Ishikawa (cell line): ENCODE data around the gene SCOC.

ENCODE experiments used
- CEBPB ChIP-seq: IDR thresholded peaks from 2 replicates; pipeline ENCODE4 v1.6.1; 2012
- CREB1 ChIP-seq: IDR thresholded peaks from 2 replicates; pipeline ENCODE4 v1.6.1; 2012; ENCODE audit warnings: low read depth
- EGR1 ChIP-seq: IDR thresholded peaks from 2 replicates; pipeline ENCODE4 v1.6.1; 2012
- EP300 ChIP-seq: IDR thresholded peaks from 2 replicates; pipeline ENCODE4 v1.6.1; 2012; ENCODE audit warnings: borderline replicate concordance
- FOXM1 ChIP-seq: IDR thresholded peaks from 2 replicates; pipeline ENCODE4 v1.6.1; 2012; ENCODE audit warnings: low read depth, borderline replicate concordance
- NFIC ChIP-seq: IDR thresholded peaks from 2 replicates; pipeline ENCODE4 v1.6.1; 2012
- RAD21 ChIP-seq: IDR thresholded peaks from 2 replicates; pipeline ENCODE4 v1.6.1; 2012; ENCODE audit warnings: low read depth
- TAF1 ChIP-seq: IDR thresholded peaks from 2 replicates; pipeline ENCODE4 v1.6.1; 2012; ENCODE audit warnings: low read depth, mild to moderate bottlenecking
- TCF12 ChIP-seq: IDR thresholded peaks from 2 replicates; pipeline ENCODE4 v1.6.1; 2012; ENCODE audit warnings: low read depth
- TEAD4 ChIP-seq: IDR thresholded peaks from 2 replicates; pipeline ENCODE4 v1.6.1; 2012
- YY1 ChIP-seq: IDR thresholded peaks from 2 replicates; pipeline ENCODE4 v1.6.1; 2012; ENCODE audit warnings: low read depth
- ZBTB7A ChIP-seq: IDR thresholded peaks from 2 replicates; pipeline ENCODE4 v1.6.1; 2012; ENCODE audit warnings: low read depth
- TF ChIP-seq, protein P1 (sequence below): IDR thresholded peaks from 2 replicates; pipeline ENCODE4 v1.6.1; 2012
- TF ChIP-seq, protein P2 (sequence below): IDR thresholded peaks from 2 replicates; pipeline ENCODE4 v1.6.1; 2012; ENCODE audit warnings: low read depth, mild to moderate bottlenecking
- TF ChIP-seq, protein P3 (sequence below): IDR thresholded peaks from 2 replicates; pipeline ENCODE4 v1.6.1; 2012

The SCOC gene

DNA sequence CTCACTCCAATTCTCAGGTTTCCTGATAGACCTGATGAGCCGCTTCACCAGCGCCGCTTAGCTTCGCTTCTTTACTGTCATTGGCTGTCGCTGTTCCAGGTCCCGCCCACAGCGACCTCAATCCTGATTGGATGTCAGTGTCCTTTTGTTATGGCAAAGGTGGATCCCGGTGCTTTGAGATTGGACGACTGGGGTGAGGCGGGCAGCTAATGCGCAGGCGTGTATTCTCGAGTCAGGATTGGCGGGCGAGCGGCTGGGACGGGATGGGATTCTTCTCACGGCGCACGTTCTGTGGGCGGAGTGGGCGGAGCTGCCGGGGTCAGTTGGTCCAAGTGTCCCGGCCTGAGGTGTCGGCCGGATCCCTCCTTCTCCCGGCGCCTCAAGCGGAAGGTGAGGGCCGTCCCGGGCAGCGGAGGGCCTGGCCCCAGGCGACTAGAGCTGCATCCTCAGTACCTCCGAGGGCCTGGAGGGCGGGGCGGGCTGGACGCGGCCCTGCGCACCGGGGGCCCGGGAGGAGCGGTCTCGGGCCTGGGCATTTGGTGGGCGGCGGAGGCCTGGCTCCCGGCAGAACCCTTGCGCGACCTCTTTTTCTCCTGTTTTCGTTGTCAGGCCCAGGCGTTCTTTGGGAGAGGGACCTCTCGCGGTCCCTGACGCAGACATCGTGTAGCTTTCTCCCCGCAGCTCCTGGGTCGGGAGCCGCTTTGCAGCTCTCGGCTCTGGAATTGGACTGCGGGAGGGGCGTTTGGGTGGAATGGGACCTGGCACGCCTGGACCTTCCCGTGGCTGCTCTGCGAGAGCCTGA, at the start of gene SCOC:
TSS of gene SCOC (plus strand) at position 319 of the 802 bp plus-strand sequence. CDS start 5,525 bp downstream, outside the sequence.
- TF ChIP-seq, protein P1, sequence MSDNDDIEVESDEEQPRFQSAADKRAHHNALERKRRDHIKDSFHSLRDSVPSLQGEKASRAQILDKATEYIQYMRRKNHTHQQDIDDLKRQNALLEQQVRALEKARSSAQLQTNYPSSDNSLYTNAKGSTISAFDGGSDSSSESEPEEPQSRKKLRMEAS = no peak; the same call in 1 of the 2 replicates
- TF ChIP-seq ZBTB7A (no peak), CREB1 (peak; percentile 52; the same call in 1 of the 2 replicates), TEAD4 (no peak), FOXM1 (no peak), EP300 (no peak), TAF1 (peak; percentile 75), RAD21 (no peak), TCF12 (peak; percentile 5), EGR1 (peak; percentile 87), NFIC (no peak), YY1 (no peak), CEBPB (no peak)
- TF ChIP-seq, protein P2, sequence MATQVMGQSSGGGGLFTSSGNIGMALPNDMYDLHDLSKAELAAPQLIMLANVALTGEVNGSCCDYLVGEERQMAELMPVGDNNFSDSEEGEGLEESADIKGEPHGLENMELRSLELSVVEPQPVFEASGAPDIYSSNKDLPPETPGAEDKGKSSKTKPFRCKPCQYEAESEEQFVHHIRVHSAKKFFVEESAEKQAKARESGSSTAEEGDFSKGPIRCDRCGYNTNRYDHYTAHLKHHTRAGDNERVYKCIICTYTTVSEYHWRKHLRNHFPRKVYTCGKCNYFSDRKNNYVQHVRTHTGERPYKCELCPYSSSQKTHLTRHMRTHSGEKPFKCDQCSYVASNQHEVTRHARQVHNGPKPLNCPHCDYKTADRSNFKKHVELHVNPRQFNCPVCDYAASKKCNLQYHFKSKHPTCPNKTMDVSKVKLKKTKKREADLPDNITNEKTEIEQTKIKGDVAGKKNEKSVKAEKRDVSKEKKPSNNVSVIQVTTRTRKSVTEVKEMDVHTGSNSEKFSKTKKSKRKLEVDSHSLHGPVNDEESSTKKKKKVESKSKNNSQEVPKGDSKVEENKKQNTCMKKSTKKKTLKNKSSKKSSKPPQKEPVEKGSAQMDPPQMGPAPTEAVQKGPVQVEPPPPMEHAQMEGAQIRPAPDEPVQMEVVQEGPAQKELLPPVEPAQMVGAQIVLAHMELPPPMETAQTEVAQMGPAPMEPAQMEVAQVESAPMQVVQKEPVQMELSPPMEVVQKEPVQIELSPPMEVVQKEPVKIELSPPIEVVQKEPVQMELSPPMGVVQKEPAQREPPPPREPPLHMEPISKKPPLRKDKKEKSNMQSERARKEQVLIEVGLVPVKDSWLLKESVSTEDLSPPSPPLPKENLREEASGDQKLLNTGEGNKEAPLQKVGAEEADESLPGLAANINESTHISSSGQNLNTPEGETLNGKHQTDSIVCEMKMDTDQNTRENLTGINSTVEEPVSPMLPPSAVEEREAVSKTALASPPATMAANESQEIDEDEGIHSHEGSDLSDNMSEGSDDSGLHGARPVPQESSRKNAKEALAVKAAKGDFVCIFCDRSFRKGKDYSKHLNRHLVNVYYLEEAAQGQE = no peak; the same call in 1 of the 2 replicates
- TF ChIP-seq, protein P3, sequence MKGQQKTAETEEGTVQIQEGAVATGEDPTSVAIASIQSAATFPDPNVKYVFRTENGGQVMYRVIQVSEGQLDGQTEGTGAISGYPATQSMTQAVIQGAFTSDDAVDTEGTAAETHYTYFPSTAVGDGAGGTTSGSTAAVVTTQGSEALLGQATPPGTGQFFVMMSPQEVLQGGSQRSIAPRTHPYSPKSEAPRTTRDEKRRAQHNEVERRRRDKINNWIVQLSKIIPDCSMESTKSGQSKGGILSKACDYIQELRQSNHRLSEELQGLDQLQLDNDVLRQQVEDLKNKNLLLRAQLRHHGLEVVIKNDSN = no peak

DNA sequence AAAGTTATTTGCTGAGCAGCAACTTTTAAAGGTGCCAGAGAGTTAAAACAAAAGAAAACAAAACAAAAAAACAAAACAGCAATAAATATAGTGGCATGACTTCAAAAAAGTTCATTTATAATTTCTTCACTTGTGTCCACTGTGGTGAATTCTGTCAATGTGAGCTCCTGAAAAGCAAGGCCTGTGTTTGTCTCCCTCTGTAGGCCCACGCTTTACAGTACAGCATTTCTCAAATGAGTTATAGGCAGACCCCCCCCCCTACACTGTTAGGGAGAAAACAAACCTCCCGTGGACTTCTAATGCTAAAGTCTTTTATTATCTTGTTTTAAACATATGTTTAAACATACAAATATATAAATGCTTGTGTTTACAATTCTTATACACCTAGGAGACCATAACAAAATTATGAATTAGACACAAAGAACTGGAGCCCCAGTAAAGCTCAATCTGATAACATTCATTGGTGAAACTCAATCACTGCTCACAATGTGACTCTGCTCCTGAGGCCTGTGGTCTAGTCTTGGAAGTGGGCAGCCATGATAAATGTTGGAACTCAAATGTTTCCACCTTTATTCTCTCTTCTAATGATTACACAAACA, 47.0 kb upstream of the SCOC start:
- TF ChIP-seq RAD21 = peak; percentile 61
- TF ChIP-seq ZBTB7A = no peak

DNA sequence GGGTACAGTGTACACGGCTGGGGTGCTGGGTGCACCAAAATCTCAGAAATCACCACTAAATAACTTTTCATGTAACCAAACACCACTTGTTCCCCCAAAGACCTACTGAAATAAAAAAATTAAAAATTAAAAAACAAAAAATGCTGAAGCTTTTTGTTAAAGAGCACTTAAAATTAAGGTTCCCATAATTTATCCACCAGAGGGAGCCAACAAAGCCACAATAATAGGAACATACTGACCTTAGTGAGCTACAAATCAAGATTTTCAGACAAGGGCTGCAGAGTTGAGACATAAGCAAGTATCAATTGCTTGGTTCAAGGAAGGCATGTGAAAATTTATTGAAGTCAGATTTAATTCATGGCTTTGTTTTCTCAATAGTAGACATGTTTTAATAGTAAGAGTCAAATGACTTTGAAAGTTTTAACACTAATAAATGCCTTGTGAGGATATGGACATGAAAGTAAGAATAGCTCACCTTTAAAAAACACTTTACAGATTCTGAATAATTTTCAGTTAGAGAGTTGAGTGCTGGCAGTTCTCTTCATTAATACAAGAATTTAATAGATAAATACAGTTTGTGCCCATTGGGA, 43.0 kb upstream of the SCOC start:
- no peak for TF ChIP-seq EGR1
- peak; percentile 38 for TF ChIP-seq RAD21

DNA sequence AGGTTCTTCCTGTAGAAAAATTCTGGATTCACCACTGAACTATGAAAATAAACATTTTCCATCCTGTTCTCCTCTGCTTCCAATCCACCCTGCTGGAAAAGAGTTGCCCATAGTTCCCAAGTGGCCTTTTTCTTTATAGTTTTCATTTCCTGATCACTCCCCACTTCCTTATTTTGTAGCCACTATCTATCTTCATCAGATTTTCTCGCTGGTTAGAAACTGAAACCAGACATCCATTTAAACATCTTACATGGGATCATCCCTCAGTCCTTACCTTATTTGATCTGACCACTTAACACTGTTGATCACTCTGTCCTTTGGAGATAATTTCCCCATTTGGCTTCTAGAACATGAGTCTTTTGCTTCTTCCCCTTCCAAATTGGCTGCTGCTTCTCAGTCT, 42.2 kb upstream of the SCOC start:
- TF ChIP-seq TEAD4 = no peak
- no peak for TF ChIP-seq EGR1
- TF ChIP-seq, protein P2 = no peak
- TF ChIP-seq TAF1 = no peak
- no peak for TF ChIP-seq CREB1
- TF ChIP-seq, protein P1 = no peak
- no peak for TF ChIP-seq ZBTB7A
- TF ChIP-seq NFIC = no peak
- TF ChIP-seq, protein P3 = no peak
- TF ChIP-seq FOXM1 = no peak
- no peak for TF ChIP-seq RAD21
- TF ChIP-seq CEBPB = no peak
- no peak for TF ChIP-seq YY1

DNA sequence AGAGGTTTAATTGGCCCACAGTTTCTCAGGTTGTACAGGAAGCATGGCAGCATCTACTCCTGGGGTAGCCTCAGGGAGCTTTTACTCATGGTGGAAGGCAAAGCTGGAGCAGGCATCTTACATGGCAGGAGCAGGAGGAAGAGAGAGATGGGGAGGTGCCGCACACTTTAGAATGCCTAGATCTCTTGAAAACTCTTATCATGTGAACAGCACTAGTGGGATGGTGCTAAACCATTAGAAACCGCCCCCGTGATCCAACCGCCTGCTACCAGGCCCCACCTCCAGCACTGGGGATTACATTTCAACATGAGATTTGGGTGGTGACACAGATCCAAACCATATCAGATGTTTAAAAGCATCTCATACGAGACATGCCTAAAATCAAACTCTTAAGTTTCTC, 41.6 kb upstream of the SCOC start:
- TF ChIP-seq ZBTB7A = no peak
- TF ChIP-seq, protein P2 = no peak
- TF ChIP-seq EP300 = no peak
- TF ChIP-seq CEBPB = no peak
- no peak for TF ChIP-seq FOXM1
- no peak for TF ChIP-seq TEAD4
- TF ChIP-seq, protein P3 = no peak
- TF ChIP-seq RAD21 = no peak
- no peak for TF ChIP-seq EGR1
- TF ChIP-seq TAF1 = no peak
- no peak for TF ChIP-seq NFIC
- TF ChIP-seq TCF12 = no peak
- no peak for TF ChIP-seq CREB1
- TF ChIP-seq YY1 = no peak
- TF ChIP-seq, protein P1 = no peak
